GM12873 (cell line): ENCODE data around the gene BBC3.

Source experiments
- CTCF ChIP-seq: IDR thresholded peaks from 2 replicates; pipeline ENCODE4 v1.5.1; 2012; ENCODE audit warnings: low read depth, mild to moderate bottlenecking, moderate library complexity, low read length, control low read depth; ENCODE audit not compliant: insufficient read depth; ENCODE audit errors: missing control alignments

BBC3 gene

GRCh38 chr19:47255879-47256692 is 25.1 kb upstream of the BBC3 start, which contains the start of gene CCDC9:
Gene CCDC9, plus strand, starts transcription at chr19:47256525. Its CDS starts 1,876 bp downstream, at chr19:47258401.
- no peak for TF ChIP-seq CTCF

- TF ChIP-seq CTCF, result no peak
These were observed 23.0 kb upstream of the BBC3 start for GRCh38 chr19:47253970-47254369.

DNA sequence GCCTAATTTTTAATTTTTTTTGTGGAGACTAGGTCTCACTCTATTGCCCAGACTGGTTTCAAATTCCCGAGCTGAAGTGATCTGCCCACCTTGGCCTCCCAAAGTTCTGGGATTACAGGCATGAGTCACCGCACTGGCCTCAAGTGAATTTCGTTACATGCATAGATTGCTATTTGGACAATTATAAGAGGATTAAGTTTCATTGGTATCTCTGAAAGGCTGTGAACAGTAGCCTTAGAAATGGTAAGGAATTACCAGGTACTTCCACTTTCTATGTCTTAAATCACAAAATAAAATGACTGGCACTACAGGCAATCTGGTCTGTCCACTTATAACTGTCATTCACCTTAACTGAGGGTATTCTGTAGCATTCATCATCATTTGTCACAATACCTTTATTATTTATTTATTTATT is 22.5 kb upstream of the BBC3 start:
- TF ChIP-seq CTCF, result no peak

DNA sequence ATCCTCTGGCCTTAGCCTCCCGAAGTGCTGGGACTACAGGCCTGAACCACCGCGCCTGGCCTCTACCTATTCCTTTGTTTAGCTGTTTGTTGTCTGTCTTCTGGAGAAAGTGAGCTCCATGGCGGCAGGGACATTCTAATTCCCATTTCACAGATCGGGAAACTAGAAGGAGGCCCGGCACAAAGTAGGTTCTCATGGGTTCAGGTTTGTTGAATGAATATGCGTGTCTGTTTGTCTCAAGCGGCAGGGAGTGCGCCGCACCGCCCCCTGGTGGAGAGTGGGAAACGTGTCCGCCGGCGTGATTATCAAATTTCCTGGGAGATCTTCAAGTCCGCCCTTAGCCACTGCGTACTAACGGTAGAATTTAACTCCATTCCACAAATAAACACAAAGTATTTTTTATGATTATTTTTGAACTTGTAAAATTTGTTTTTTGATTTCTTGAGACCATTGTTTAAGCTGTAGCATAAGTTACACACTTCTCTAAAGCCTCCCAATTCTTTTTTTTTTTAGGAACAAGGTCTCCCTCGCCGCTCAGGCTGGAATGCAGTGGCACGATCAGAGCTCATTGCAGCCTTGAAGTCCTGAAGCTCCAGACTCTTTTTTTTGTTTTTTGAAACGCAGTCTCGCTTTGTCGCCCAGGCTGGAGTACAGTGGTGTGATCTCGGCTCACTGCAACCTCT is 16.4 kb upstream of the BBC3 start:
- peak; percentile 88 for TF ChIP-seq CTCF

- peak; percentile 91 for TF ChIP-seq CTCF
These were observed 13.0 kb upstream of the BBC3 start for GRCh38 chr19:47243776-47244547.

- no peak for TF ChIP-seq CTCF
These were observed 12.4 kb upstream of the BBC3 start for GRCh38 chr19:47243364-47243775.
